NCI-H1930 (cell line): ENCODE measurements around the gene ANKRD42.
"Not testable (repeated sequence)": the region's sequence is repeated elsewhere in the genome, so short reads cannot be mapped to it uniquely, and the experiment has no call there.

ENCODE experiments used
- DNase-seq, 2 experiments: peaks; one replicate each; lab custom pipeline; 2025; lab: John Stamatoyannopoulos, UW

The ANKRD42 gene

DNA sequence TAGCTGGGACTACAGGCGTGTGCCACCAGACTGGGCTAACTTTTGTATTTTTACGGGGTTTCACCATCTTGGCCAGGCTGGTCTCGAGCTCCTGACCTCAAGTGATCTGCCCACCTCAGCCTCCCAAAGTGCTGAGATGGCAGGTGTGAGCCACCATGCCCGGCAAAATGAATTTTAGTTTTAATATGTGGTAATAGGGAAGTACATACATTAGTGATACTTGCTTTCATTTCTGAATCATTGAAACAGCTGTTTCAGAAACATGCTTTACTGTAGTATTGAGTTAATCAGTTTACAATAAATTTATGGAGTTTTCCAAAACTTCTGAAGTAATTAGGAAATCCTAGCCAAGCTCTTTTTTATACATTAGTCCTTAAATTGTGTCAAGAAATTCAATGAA lies 21.0 kb upstream of the ANKRD42 start:
- DNase-seq, result no peak

DNA sequence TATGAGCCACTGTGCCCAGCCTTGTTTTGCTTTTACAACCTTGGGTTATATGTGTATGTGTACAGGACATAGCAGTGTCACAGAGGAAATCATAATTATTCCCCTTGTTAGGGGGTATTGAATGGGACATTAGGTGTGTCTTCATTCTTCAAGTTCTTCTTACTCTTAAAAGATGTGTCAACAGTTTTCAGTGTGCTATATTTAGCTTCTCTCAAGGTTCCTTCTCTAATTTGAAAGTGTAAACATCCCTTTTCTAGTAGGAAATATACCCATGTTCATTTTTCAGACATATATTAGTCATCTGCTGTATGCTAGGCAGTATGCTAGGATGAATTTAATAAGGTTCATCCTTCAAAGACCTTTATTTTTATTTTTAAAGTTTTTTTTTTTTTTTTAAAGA lies 19.5 kb upstream of the ANKRD42 start:
- DNase-seq, result no peak

DNA sequence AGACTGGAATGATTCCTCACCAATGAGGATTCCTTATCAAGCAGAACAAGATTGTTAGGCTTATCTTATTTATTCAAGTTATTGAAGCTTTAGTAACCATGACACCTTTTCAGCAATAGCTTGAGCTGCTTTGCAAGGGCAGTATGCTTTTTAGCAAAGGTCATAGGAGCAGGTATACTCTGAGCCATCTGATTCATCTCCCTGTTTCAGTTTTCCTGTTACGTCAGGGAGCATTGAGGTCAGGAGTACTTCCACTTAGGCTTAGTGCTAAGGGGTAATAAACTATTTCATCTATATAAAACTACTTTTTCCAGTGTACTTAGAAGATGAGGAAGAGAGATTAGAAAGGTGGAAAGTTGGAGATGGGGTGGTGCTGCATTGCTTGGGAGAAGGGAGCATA lies 17.7 kb upstream of the ANKRD42 start:
- no peak for DNase-seq

DNA sequence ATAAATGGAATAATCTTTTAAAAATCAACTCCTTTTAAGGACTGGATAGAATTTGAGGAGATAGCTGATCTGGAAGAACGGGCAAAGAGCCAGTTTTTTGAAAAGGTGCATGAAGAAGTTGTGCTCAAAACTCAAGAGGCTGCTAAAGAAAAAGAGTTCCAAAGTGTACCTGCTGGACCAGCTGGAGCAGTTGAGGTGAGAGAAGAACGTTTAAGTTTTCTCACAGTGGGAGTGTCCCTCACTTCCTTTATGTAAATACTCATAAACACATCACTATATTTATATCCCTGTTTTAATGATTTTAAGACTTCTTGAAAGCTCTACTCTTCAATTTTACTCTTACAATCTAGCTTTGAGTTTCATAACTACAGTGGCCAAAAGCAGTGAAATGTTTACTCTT lies 11.7 kb upstream of the ANKRD42 start:
- no peak for DNase-seq

DNA sequence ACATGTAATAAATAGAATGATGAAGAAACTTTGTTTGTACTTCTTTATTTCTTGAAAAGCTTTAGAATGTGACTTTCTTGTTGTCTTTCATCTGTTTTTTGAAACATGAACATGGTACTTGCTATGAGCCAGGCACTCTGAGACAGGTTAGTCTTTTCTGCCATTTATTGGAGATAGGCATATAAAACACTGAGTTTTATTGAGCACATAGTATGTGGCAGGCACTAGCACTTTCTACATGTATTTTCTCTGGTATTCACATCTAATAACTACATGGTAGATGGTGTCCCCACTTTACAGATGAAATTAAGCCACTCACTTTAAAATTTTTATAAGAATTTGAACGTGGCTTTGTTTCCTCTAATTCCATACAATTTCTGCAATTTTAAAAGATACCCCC lies 7.7 kb upstream of the ANKRD42 start:
- DNase-seq, result no peak

DNA sequence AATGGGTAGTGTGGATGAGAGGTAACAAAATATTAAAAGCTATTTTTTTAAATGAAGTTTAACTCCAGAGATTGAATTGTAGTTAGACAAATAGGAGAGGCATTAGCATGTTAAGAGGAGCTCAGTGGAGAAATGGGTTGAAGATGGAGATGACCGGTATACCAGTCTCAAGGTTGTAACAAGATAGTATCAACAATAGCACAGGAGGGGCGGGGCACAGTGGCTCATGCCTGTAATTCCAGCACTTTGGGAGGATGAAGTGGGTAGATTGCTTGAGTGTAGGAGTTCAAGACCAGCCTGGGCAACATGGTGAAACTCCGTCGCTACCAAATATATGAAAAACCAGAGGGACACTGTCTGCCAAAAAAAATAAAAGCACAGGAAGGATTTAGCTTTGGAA lies 6.0 kb upstream of the ANKRD42 start:
- DNase-seq, result no peak

DNA sequence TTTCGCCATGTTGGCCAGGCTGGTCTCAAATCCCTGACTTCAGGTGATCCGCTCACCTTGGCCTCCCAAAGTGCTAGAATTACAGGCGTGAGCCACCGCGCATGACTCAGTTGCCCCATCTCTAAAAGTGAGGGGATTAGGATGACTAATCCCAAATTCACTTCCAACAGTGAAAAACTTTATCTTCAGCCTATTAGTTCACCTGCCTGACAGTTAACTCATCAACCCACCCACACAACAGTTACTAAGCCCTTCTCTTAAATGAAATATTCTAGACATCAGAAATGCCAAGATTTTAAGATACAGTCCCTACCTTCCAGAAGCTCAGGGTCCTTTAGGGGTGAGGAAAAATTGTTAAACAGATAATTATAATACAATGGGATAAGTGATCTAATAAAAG lies 2.0 kb upstream of the ANKRD42 start:
- DNase-seq, result no peak

DNA sequence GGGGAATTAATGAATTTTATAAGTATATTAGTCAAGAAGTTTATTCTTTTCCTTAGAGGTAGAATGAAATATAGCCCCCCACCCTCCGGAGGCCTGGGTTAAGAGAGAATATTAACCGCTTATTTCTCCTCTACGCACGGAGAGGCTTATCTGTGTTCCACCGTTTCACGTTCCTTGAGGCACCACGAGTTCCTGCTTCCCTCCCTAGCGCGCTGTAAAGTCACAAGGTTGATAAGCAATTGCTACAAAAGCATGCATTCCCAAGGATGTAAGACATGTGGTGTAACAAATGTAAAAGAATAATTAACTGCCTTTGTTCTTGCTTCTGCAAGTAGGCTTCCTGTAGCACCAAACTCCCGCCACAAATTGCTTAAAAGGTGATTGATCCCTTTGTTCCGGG lies 1.5 kb upstream of the ANKRD42 start:
- no peak for DNase-seq

DNA sequence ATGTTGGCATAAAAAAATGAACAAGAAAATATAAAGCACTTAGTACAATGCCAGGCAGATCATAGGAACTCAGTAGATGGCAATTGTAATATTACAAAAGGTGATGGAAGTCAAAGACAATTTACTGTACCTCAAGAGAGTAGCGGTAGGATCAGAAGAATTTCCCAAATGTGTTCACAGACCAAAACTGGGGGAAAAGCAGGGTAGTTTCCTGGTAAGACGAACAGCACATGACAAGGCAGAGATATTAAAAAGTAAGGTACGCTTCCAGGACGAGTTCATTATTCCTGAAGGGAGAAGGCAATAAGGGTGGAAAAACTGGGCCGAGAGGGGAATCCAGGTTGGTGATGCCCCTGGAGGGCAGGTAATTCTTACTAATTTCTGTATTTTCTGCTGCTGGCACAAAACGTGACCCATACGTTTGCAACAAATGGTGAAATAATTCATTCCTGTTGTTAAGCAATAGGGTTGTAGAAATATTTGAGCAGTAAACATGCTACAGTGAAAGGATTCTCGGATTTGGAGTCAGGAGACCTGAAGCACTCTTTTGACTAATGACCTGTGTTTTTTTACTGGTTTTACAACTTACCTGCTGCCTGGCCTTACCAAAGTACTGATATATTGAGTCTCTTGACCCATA lies 786 bp upstream of the ANKRD42 start:
- no peak for DNase-seq

DNA sequence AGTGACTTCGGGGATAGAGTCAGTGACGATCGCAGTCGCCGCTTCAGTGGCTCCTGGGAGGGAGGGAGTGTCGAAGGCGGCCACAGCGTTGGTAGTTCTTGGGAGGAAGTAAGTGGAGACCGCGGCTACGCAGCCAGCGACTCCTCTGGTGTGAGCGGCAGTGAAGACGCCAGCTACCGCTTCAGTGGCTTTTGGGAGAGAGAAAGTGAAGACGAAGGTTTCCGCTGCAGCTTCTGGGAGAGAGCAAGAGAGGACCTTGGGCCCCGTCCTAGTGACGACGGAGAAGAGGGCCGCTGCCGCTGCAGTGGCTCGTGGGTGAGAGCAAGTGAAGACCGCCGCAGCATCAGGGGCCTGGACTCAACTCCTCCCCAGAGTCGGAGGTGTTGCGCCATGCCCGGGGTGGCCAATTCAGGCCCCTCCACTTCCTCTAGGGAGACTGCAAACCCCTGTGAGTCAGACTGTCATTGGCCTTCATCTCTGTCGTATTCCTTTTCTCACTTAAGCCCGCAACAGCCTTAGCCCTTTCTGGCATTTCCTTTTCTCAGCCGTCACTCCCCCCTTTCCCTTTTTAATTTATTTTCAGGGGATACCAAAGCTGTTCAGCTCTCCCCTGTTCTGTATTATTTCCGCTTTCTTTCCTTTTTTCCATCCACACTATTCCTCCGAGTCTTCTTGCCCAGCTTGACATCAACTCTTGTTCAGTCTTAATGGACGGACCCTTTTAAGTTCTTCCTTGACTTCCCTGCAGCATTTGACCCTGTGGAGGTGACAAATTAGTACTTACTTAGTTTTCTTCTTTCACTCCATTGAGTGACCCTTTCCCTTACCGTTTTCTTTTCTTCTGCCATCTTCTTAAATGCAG lies 1.0 kb downstream of the ANKRD42 start:
- DNase-seq, result no peak

DNA sequence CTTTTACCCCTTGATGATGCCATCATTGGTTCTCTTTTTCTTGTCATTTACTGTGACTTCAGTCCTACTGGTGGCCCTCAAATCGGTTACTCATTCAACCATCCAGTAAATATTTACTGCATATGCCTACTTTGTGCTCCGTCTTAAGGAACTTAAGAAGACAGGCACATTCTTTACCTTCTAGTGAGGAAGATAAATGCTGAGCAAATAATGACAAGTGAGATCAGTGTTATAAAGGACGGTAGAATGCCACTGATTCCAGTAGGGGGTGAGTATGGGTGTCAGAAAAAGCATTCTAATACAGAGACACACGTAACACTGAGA lies 1.6 kb downstream of the ANKRD42 start:
- no peak for DNase-seq

DNA sequence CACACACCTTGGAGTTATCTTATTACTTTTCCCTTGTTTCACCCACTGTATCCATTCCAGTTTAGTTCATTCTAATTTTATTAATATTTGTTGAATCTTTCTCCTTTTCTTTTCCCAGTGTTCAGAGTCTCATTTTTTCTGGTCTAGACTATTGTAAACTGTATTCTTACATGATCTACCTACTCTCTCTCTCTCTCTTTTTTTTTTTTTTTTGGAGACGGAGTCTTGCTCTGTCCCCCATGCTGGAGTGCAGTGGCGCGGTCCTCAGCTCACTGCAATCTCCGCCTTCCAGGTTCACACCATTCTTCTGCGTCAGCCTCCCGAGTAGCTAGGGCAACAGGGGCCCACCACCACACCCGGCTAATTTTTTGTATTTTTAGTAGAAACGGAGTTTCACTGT lies 2.1 kb downstream of the ANKRD42 start:
- DNase-seq, result no peak

DNA sequence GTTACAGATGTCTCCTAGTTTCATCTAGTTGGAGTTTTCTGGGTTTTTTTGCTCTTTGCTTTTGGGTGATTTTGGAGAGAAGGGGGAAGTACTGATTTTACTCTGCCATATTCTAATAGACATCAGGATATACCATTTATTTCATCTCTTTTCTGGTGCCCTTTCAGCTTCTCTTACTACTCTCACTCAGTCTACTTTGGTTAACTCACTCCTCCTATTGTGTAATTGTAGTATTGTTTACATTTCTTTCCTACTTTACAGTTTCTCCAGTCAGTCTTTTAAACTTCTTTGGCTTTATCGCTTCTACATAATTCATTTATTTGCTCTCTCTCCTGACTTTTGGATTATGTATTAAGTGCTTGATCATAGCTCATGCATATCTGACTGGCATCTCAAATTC lies 6.5 kb downstream of the ANKRD42 start:
- DNase-seq, result no peak

DNA sequence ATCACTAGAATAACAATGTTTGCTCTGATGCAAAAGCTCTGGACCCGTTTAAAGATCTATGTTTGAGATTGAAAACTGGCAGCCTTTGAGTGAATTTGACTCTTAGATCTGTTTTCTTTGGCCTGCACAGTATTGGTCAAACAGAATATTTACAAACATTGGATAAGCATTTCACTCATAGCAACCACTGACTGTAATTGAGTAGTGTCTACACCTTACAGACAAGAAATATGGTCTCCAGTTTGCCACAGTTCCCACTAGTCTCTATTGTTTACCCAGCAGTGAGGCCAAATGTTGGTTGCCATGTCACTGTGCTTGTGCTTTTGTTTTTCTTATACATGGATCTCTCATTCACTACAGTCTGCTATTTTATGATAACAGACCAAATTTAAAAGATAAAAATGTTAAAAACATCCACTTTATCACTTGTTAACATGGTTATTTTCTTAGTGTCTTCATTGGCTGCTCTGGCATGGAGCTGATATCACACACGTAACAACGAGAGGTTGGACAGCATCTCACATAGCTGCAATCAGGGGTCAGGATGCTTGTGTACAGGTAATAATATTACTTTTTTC lies 12.2 kb downstream of the ANKRD42 start:
- DNase-seq, result no peak

DNA sequence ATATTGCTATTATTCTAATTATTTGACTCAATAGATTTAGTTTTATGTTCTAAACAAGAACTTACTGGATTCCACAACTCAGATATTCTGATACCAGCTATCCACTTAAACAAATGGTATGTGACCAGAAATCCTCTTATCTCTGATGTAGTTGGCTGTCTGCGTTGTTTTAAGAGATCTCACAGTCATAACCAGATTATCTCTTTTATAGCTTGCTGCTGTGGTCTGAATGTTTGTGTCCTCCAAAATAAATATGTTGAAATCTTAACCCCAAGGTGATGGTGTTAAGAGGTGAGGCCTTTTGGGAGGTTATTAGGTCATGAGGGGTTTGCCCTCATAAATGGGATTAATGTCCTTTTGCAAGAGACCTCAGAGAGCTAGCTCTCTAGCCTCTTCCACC lies 12.7 kb downstream of the ANKRD42 start:
- DNase-seq, result no peak

DNA sequence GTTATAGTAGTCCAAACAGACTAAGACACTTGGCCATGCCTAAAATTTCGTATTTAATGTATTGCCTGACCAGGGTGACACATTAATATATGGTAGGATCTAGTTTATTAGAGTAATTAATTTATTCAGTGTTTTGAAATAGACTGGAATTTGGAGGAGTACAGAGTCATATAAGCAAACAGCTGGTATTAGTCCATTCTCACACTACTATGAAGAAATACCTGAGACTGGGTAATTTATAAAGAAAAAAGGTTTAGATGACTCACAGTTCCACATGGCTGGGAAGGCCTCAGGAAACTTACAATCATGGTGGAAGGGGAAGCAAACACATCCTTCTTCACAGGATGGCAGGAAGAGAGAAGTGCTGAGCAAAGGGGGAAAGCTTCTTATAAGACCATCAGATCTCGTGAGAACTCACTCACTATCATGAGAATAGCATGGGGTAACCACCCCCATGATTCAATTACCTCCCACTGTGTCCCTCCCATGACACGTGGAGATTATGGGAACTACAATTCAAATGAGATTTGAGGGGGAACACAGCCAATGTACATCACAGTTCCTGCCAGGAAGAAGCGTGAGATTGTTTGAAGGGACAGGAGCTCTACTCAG lies 13.4 kb downstream of the ANKRD42 start:
- not testable (repeated sequence) for DNase-seq

DNA sequence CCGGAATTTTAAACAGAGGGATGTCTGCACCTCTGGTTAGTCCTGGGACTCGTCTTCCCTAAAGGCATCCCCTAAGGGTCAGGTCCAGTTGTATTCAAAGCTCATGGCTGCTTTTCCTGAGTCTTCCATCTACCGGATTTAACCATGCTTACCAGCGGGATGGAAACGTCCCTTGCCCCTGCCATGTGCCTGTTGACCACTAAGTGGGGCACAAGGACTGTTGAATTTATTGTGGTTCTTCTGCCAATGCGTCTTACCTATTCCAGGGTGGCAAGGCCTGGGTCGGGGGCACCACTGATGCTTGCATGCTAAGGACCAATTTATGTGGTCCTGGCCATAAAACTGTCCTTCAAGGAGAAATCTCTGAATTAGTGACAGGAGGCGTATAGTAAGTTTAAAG lies 25.6 kb downstream of the ANKRD42 start:
- DNase-seq, result no peak

DNA sequence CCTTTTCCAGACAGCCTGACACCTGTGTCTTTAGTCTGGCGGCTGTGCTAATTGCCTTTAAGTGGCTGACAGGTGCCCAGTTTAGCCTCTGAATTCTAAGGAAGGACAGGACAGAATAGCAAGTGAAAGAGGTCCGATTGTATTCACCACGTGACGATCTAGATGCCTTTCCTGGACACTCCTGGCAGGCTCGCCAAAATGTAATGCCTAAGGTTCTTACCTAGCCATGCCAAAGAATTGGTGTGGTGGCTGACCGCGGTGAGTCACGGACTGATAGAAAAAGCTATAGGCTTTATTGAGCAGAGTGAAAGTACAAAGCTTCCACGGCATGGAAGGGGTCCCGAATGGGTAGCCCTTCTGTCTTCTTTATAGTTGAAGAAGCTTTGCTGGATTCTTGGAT lies 26.7 kb downstream of the ANKRD42 start:
- no peak for DNase-seq

DNA sequence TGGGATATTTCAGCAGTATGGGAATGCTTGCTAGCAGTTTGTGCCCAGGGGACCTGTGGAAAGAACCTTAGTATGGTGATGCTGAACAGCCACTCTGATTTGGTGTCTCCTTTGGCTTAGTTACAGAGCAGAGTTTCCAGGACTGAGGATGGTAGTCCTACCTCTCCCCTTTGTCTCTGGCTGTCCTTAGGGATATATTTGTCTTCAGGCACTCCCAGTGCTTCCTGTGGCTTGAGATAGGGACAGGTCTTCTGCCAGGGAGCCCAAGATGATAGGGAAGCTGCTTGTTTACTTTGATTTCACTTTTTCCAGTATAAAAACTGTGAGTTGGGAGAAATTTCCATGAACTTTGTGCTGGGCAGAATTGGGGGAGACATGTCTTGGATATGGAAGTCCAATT lies 28.2 kb downstream of the ANKRD42 start:
- DNase-seq, result no peak

DNA sequence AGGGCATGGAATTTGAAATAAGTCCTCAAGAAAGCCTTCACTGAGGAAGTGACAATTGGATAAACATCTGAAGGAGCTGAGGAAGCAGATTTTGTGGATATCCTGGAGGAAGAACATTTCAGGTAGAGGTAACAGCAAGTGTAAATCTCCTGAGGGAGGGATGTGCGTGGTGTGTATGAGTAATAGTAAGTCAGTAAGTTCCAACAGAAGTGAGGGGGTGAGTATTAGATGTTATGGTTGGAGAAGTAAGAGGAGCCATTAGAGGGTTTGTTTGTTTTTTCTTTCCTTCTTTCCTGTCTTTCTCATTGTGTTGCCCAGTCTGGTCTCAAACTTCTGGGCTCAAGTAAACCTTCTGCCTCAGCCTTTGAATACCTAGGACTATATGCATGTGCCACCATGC lies 29.0 kb downstream of the ANKRD42 start:
- no peak for DNase-seq

DNA sequence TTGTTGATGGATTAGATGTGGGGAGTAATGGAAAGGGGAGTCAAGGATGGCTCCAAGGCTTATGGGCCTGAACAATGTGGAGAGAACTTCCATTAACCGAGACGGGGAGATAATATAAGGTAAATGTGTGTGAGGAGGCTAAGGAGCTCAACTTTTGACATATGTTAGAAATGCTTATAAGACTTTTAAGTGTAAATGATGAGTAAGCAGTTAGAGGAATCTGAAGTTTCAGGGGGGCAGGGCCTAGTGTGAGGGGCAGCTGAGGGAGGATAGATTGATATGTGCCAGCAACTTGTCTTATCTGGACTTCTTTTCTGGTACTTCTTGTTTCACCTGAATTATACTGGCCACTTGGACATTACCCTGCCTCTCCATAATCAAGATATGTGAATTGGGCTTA lies 29.9 kb downstream of the ANKRD42 start:
- no peak for DNase-seq

DNA sequence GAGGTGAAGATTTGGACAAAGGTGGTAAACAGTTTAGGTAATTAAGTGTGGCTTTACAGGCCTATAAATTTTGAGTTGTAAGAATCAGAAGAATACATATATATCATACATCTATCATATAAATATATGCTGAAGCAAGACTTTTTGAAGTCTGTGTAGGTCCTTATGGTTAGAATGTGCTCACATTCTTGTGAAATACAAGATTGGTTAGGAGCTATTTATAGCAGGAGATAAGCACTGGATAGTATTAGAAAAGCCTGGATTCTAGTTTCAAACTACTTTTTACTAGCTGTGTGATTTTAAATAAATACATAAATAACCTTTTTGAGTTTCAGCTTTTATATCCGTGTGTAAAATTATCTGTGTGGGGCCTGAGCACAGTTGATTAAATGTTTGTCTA lies 42.3 kb downstream of the ANKRD42 start:
- no peak for DNase-seq

DNA sequence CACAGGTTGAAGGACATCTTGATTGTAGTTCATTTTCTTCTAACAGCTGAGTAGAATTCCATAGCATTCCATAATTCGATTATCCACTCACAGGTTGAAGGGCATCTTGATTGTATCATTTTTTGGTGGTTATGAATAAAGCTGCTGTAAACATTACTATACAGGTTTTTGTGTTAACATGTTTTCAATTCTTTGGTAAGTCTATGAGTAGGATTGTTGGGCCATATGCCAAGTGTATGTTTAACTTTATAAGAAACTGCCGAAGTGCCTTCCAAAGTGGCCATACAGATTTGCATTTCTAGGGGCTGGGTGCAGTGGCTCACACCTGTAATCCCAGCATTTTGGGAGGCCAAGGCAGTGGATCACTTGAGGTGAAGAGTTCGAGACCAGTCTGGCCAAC lies 44.6 kb downstream of the ANKRD42 start:
- no peak for DNase-seq
